GM23338 (cell line): ENCODE results near the gene GPR55. TPM values are rescaled to one million over a fixed set of nuclear protein-coding genes. Genes with fewer than 3 reads are reported as not detected.

ENCODE experiments used
- ATAC-seq: fragments of 200-7000 bp; cut with Tn5 transposase; 3 replicates; pipeline ENCODE4 v1.9.1; 2020
- DNase-seq: peaks from one replicate; pipeline ENCODE4 v3.0.0-alpha.2; 2015; ENCODE audit warnings: low spot score
- H2AFZ ChIP-seq: fragments of 200-600 bp; sonication (generic); 2 replicates; pipeline ENCODE4 v1.8.0; 2016; ENCODE audit warnings: antibody characterized with exemption, mild to moderate bottlenecking, moderate library complexity
- H3F3A ChIP-seq: fragments of 200-600 bp; sonication (generic); replicated peaks from 2 replicates; pipeline ENCODE4 v1.8.0; 2017; ENCODE audit warnings: antibody characterized with exemption, mixed run types, low read depth
- H3K27ac ChIP-seq: fragments of 200-600 bp; sonication (generic); 2 replicates; pipeline ENCODE4 v1.6.1; 2016; ENCODE audit warnings: low read depth
- H3K27me3 ChIP-seq: fragments of 200-600 bp; sonication (generic); 2 replicates; pipeline ENCODE4 v1.8.0; 2016; ENCODE audit warnings: mild to moderate bottlenecking, mixed run types, moderate library complexity; ENCODE audit not compliant: insufficient read depth
- H3K36me3 ChIP-seq: fragments of 200-600 bp; sonication (generic); 2 replicates; pipeline ENCODE4 v1.8.0; 2016; ENCODE audit warnings: mild to moderate bottlenecking; ENCODE audit not compliant: insufficient read depth
- H3K4me1 ChIP-seq: fragments of 200-600 bp; sonication (generic); 2 replicates; pipeline ENCODE4 v1.8.0; 2016; ENCODE audit warnings: mild to moderate bottlenecking, moderate library complexity; ENCODE audit not compliant: insufficient read depth
- H3K4me2 ChIP-seq: fragments of 200-600 bp; sonication (generic); 2 replicates; pipeline ENCODE4 v1.7.1; 2017; ENCODE audit warnings: mixed run types
- H3K4me3 ChIP-seq: fragments of 200-600 bp; sonication (generic); 2 replicates; pipeline ENCODE4 v1.6.1; 2016; ENCODE audit warnings: mixed run types
- H3K79me2 ChIP-seq: fragments of 200-600 bp; sonication (generic); replicated peaks from 2 replicates; pipeline ENCODE4 v1.8.0; 2017; ENCODE audit warnings: mild to moderate bottlenecking; ENCODE audit not compliant: insufficient read depth
- H3K9me2 ChIP-seq: fragments of 200-600 bp; sonication (generic); 2 replicates; pipeline ENCODE4 v1.8.0; 2017; ENCODE audit not compliant: insufficient read depth
- H4K20me1 ChIP-seq: fragments of 200-600 bp; sonication (generic); replicated peaks from 2 replicates; pipeline ENCODE4 v1.8.0; 2017; ENCODE audit warnings: mild to moderate bottlenecking; ENCODE audit not compliant: insufficient read depth
- H3K27ac Mint-ChIP-seq: 2 replicates; pipeline ENCODE4 v1.8.0; 2020; ENCODE audit warnings: inconsistent platforms, mild to moderate bottlenecking, moderate library complexity, mixed read lengths
- H3K27me3 Mint-ChIP-seq: 3 replicates; pipeline ENCODE4 v1.8.0; 2022; ENCODE audit warnings: low read depth, mild to moderate bottlenecking, moderate library complexity, mixed read lengths, inconsistent platforms; ENCODE audit not compliant: insufficient read depth, poor library complexity
- H3K36me3 Mint-ChIP-seq: 3 replicates; pipeline ENCODE4 v1.8.0; 2021; ENCODE audit warnings: low read depth, mild to moderate bottlenecking, inconsistent platforms, moderate library complexity, mixed read lengths
- H3K4me1 Mint-ChIP-seq: 3 replicates; pipeline ENCODE4 v1.8.0; 2020; ENCODE audit warnings: mild to moderate bottlenecking, inconsistent platforms, mixed read lengths
- H3K4me3 Mint-ChIP-seq: 3 replicates; pipeline ENCODE4 v1.8.0; 2021; ENCODE audit warnings: moderate library complexity, mild to moderate bottlenecking, inconsistent platforms, mixed read lengths
- H3K9me3 Mint-ChIP-seq: 3 replicates; pipeline ENCODE4 v1.8.0; 2020; ENCODE audit warnings: moderate library complexity, mild to moderate bottlenecking, inconsistent platforms, mixed read lengths
- CREB1 ChIP-seq: fragments of 250-450 bp; sonication (Bioruptor Pico); IDR thresholded peaks from 2 replicates; pipeline ENCODE4 v1.5.0; 2020; ENCODE audit warnings: low read depth, mild to moderate bottlenecking, moderate library complexity
- EZH2 ChIP-seq: fragments of 200-600 bp; sonication (generic); IDR thresholded peaks from one replicate; pipeline ENCODE4 v1.8.0; 2017; ENCODE audit warnings: antibody characterized with exemption, mild to moderate bottlenecking, low read depth; ENCODE audit not compliant: unreplicated experiment
- EZH2phosphoT487 ChIP-seq: fragments of 200-600 bp; sonication (generic); IDR thresholded peaks from one replicate; pipeline ENCODE4 v1.8.1; 2018; ENCODE audit warnings: antibody characterized with exemption; ENCODE audit not compliant: unreplicated experiment
- JUNB ChIP-seq: IDR thresholded peaks from one replicate; pipeline ENCODE4 v1.6.1; 2016; ENCODE audit warnings: antibody characterized with exemption; ENCODE audit not compliant: unreplicated experiment
- NANOG ChIP-seq: IDR thresholded peaks from 2 replicates; pipeline ENCODE4 v1.6.1; 2016; ENCODE audit warnings: antibody characterized with exemption, borderline replicate concordance
- POLR2AphosphoS5 ChIP-seq: IDR thresholded peaks from 2 replicates; pipeline ENCODE4 v1.6.1; 2016; ENCODE audit warnings: antibody characterized with exemption, low read depth
- REST ChIP-seq: IDR thresholded peaks from one replicate; pipeline ENCODE4 v1.6.1; 2018; ENCODE audit warnings: antibody characterized with exemption; ENCODE audit not compliant: unreplicated experiment
- STAT1 ChIP-seq: IDR thresholded peaks from one replicate; pipeline ENCODE4 v1.6.1; 2016; ENCODE audit warnings: antibody characterized with exemption; ENCODE audit not compliant: unreplicated experiment
- ZNF114 ChIP-seq: fragments of 250-450 bp; sonication (Bioruptor Pico); IDR thresholded peaks from 2 replicates; pipeline ENCODE4 v1.5.0; 2020; ENCODE audit warnings: mild to moderate bottlenecking, moderate library complexity
- ZNF331 ChIP-seq: fragments of 250-450 bp; sonication (Bioruptor Pico); IDR thresholded peaks from 2 replicates; pipeline ENCODE4 v1.5.0; 2020; ENCODE audit warnings: low read depth, mild to moderate bottlenecking, moderate library complexity
- ZNF462 ChIP-seq: fragments of 250-450 bp; sonication (Bioruptor Pico); IDR thresholded peaks from 2 replicates; pipeline ENCODE4 v1.5.0; 2020; ENCODE audit warnings: mild to moderate bottlenecking, moderate library complexity
- polyA plus RNA-seq: library from polyadenylated mRNA; unstranded; fragments of >200 nt; fragmentation: Nextera tagmentation; extraction: Ambion mirVana; gene quantifications from 2 replicates; pipeline ENCODE4 v1.2.1, GENCODE V29; 2016
- total RNA-seq: library from RNA; depleted of rRNA; stranded (reverse); fragments of >200 nt; shearing (Covaris generic); gene quantifications from 2 replicates; pipeline ENCODE4 v1.2.3, GENCODE V29; 2014
- TF ChIP-seq, protein P1 (sequence below): IDR thresholded peaks from 2 replicates; pipeline ENCODE4 v1.6.1; 2016; ENCODE audit warnings: antibody characterized with exemption
- TF ChIP-seq, protein P2 (sequence below), 2 experiments: fragments of 200-600 bp in 1 of 2; sonication (generic) in 1 of 2; conservative IDR thresholded peaks; 2 replicates each; pipeline versions ENCODE4 v1.5.1 to v1.6.1; 2016 to 2017; ENCODE audit warnings: antibody characterized with exemption in 2 of 2, low read depth in 2 of 2, mild to moderate bottlenecking in 2 of 2, moderate library complexity in 1 of 2

The GPR55 gene
- total and polyA plus RNA-seq, 2 experiments from 2014 or later, result not detected

GRCh38 chr2:230933521-230934180 lies 8.6 kb upstream of the GPR55 start:
- H3K27me3 ChIP-seq, result no peaks in the 10 kb centered on the region
- ATAC-seq (no peak), DNase-seq (no peak)
- H3K27ac ChIP-seq, result no peak overlapping the region
- peaks cover 13% of the 10 kb centered on the region; the same call in 2 of the 3 replicates for H3K36me3 Mint-ChIP-seq
- no peak overlapping the region for H3K4me3 ChIP-seq
- H2AFZ ChIP-seq, result peak overlapping the region; percentile 43
- H3K4me1 Mint-ChIP-seq, result peaks cover 16% of the 10 kb centered on the region
- 0 out of 2 replicates have a peak, but pooled peaks cover 5% of the 10 kb centered on the region for H3K36me3 ChIP-seq
- peaks cover 32% of the 10 kb centered on the region for H3K9me3 Mint-ChIP-seq
- H3K9me2 ChIP-seq, result peaks cover 2% of the 10 kb centered on the region; the same call in 1 of the 2 replicates
- H3K27me3 Mint-ChIP-seq, result peaks cover 5% of the 10 kb centered on the region
- H3K4me1 ChIP-seq, result no peaks in the 10 kb centered on the region
- H3K27ac Mint-ChIP-seq, result peak overlapping the region; percentile 67; the same call in 1 of the 2 replicates
- H4K20me1 ChIP-seq, result no peaks in the 10 kb centered on the region
- TF ChIP-seq POLR2AphosphoS5 (no peak), ZNF114 (CRISPR knock-in tag) (no peak), NANOG (no peak), CREB1 (CRISPR knock-in tag) (no peak), EZH2phosphoT487 (no peak), STAT1 (no peak), REST (no peak), ZNF331 (CRISPR knock-in tag) (no peak), EZH2 (no peak), JUNB (no peak), ZNF462 (CRISPR knock-in tag) (no peak)
- TF ChIP-seq, protein P1, sequence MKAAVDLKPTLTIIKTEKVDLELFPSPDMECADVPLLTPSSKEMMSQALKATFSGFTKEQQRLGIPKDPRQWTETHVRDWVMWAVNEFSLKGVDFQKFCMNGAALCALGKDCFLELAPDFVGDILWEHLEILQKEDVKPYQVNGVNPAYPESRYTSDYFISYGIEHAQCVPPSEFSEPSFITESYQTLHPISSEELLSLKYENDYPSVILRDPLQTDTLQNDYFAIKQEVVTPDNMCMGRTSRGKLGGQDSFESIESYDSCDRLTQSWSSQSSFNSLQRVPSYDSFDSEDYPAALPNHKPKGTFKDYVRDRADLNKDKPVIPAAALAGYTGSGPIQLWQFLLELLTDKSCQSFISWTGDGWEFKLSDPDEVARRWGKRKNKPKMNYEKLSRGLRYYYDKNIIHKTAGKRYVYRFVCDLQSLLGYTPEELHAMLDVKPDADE, result no peak
- TF ChIP-seq, protein P2, sequence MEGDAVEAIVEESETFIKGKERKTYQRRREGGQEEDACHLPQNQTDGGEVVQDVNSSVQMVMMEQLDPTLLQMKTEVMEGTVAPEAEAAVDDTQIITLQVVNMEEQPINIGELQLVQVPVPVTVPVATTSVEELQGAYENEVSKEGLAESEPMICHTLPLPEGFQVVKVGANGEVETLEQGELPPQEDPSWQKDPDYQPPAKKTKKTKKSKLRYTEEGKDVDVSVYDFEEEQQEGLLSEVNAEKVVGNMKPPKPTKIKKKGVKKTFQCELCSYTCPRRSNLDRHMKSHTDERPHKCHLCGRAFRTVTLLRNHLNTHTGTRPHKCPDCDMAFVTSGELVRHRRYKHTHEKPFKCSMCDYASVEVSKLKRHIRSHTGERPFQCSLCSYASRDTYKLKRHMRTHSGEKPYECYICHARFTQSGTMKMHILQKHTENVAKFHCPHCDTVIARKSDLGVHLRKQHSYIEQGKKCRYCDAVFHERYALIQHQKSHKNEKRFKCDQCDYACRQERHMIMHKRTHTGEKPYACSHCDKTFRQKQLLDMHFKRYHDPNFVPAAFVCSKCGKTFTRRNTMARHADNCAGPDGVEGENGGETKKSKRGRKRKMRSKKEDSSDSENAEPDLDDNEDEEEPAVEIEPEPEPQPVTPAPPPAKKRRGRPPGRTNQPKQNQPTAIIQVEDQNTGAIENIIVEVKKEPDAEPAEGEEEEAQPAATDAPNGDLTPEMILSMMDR (conservative IDR thresholded peaks at IDR 0.05; ENCODE audit: low read depth in 2 of 2), result no peak
- no peaks in the 10 kb centered on the region for H3K79me2 ChIP-seq
- no peak overlapping the region for H3K4me3 Mint-ChIP-seq
- no peaks in the 10 kb centered on the region for H3F3A ChIP-seq
- H3K4me2 ChIP-seq, result no peak overlapping the region
